Measurements from ENCODE around the gene PIGH. TPM values are rescaled to one million over a fixed set of nuclear protein-coding genes. Genes with fewer than 3 reads are reported as not detected.

Gene PIGH
- total RNA-seq, 1 donor from 2014 or later, result 15.8 TPM

DNA sequence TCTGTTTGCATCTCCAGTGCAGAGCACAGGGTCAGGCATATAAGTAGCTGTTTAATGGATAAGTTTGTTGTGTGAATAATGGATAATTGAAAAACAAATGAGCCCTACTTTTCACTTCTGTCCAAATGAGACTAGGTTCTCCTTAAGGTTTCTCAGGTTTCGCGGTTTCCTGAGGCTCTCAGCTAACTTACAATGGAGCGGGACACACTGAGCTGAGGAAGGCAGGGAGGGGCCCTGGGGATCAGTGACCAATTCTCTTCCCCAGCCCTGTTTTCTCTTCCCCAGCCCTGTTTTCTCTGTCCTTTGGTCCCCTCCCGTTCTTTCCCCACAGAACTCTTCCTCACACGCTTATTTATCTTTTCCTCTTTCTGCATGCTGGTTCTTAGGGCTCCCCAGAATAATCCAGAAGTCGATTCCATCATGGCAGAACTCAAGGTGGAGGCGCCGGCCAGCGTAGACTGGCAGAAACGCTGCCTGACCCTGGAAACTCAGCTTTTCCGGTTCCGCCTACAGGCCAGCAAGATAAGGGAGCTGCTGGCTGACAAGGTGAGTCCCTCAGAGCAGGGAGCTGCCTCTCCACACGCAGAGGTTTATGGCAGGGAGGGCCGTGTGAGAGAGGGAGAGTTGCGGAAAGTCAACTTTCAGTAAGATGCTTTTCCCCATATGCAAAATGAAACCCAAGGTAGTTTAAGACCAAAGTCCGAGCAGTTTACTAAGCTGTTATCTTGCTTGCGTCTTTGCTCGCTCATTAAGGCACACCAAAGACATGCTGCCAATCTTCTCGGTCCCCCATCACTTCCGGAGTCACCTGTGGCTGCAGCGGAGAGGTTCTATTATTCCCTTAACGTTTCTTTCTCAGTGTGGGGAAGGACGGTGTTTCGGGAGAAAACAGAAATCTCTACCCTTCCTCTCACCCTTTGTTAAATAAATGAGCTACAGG, 58.4 kb downstream of the PIGH start:
- no peak overlapping the region for H3K27ac ChIP-seq
- H3K36me3 Mint-ChIP-seq, result peaks cover 16% of the 10 kb centered on the region
- no peak overlapping the region for H3K27ac Mint-ChIP-seq
- H3K79me2 ChIP-seq (ENCODE audit: low read depth), result no peaks in the 10 kb centered on the region
- H4K20me1 ChIP-seq (ENCODE audit: low read depth), result peaks cover 17% of the 10 kb centered on the region
- H3K27me3 Mint-ChIP-seq (ENCODE audit: insufficient read depth, low read depth), result peaks cover 7% of the 10 kb centered on the region
- no peak overlapping the region for H3K9ac ChIP-seq
- peaks cover 20% of the 10 kb centered on the region for H3K4me1 Mint-ChIP-seq
- no peaks in the 10 kb centered on the region for H3K9me3 ChIP-seq (ENCODE audit: low read depth)
- no peak overlapping the region for H3K4me3 Mint-ChIP-seq
- H2AFZ ChIP-seq (replicated peaks), result peak overlapping the region; percentile 89
- peaks cover 19% of the 10 kb centered on the region for H3F3A ChIP-seq (ENCODE audit: low read depth)
- H3K9me3 Mint-ChIP-seq, result peaks cover 5% of the 10 kb centered on the region
- peak; percentile 39 for DNase-seq (ENCODE audit: low spot score)
- TF ChIP-seq EZH2phosphoT487 (IDR thresholded peaks at IDR 0.05) (no peak), EZH2 (IDR thresholded peaks at IDR 0.05) (no peak)
- TF ChIP-seq, protein P1, sequence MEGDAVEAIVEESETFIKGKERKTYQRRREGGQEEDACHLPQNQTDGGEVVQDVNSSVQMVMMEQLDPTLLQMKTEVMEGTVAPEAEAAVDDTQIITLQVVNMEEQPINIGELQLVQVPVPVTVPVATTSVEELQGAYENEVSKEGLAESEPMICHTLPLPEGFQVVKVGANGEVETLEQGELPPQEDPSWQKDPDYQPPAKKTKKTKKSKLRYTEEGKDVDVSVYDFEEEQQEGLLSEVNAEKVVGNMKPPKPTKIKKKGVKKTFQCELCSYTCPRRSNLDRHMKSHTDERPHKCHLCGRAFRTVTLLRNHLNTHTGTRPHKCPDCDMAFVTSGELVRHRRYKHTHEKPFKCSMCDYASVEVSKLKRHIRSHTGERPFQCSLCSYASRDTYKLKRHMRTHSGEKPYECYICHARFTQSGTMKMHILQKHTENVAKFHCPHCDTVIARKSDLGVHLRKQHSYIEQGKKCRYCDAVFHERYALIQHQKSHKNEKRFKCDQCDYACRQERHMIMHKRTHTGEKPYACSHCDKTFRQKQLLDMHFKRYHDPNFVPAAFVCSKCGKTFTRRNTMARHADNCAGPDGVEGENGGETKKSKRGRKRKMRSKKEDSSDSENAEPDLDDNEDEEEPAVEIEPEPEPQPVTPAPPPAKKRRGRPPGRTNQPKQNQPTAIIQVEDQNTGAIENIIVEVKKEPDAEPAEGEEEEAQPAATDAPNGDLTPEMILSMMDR (IDR thresholded peaks at IDR 0.05), result no peak
- H3K4me3 ChIP-seq, result no peak overlapping the region
- H3K4me1 ChIP-seq, result peaks cover 37% of the 10 kb centered on the region
- H3K27me3 ChIP-seq, result no peaks in the 10 kb centered on the region
- no peaks in the 10 kb centered on the region for H3K36me3 ChIP-seq
- H3K4me2 ChIP-seq, result peak overlapping the region; percentile 62

Small RNA genes lying within 50 kb of the gene (small RNA-seq; reads per million reads assigned to genes)
- gene AL132640.3 (not detected), gene RF00019 (not detected)

Other genes with a start within 250 kb of the PIGH start
- 79.9 and 89.4 TPM in 2 replicates for gene ATP6V1D, start 240.5 kb downstream of the PIGH start, total RNA-seq (ENCODE audit: low replicate concordance)
- 118 and 193 TPM in 2 replicates for gene EIF2S1, start 239.9 kb downstream of the PIGH start, total RNA-seq (ENCODE audit: low replicate concordance)
- not detected in 2 replicates for gene PLEK2, start 188.1 kb downstream of the PIGH start, total RNA-seq (ENCODE audit: low replicate concordance)
- gene TMEM229B, start 111.5 kb downstream of the PIGH start, total RNA-seq (ENCODE audit: low replicate concordance), result 0.12 TPM in 1 of 2 replicates, not detected in the other
- gene PLEKHH1, start 67.0 kb downstream of the PIGH start, total RNA-seq (ENCODE audit: low replicate concordance), result 10.1 and 17.6 TPM in 2 replicates
- gene ARG2, start 19.7 kb upstream of the PIGH start, total RNA-seq (ENCODE audit: low replicate concordance), result 91.8 and 92.4 TPM in 2 replicates
- gene VTI1B, start 74.4 kb upstream of the PIGH start, total RNA-seq (ENCODE audit: low replicate concordance), result 64.9 and 69.8 TPM in 2 replicates
- 80.6 and 90.6 TPM in 2 replicates for gene RDH11, start 95.5 kb upstream of the PIGH start, total RNA-seq (ENCODE audit: low replicate concordance)
- 1.3 and 1.5 TPM in 2 replicates for gene RDH12, start 101.6 kb upstream of the PIGH start, total RNA-seq (ENCODE audit: low replicate concordance)
- 18.3 and 22.3 TPM in 2 replicates for gene ZFYVE26, start 216.3 kb upstream of the PIGH start, total RNA-seq (ENCODE audit: low replicate concordance)
- gene RAD51B, start 219.5 kb upstream of the PIGH start, total RNA-seq (ENCODE audit: low replicate concordance), result 33.6 and 50.5 TPM in 2 replicates

Measured in neural progenitor cell (in vitro differentiated cells).